Stimulated activated CD4-positive, alpha-beta T cell treated with anti-CD3 and anti-CD28 coated beads, TNF-alpha, amount 100 ng/mL, for 1 hour (primary cell): Measurements from ENCODE around the gene LMF1.
"Not testable (repeated sequence)": the region's sequence is repeated elsewhere in the genome, so short reads cannot be mapped to it uniquely, and the experiment has no call there.

Experiments used
- DNase-seq, 3 donors: peaks; one replicate each; pipeline ENCODE4 v3.0.0-alpha.2; 2020; ENCODE audit warnings: low read depth in 3 of 3, low spot score in 1 of 3

The LMF1 gene

GRCh38 chr16:852451-853185, 118.2 kb downstream of the LMF1 start:
- DNase-seq = no peak

- DNase-seq = no peak
Observed at GRCh38 chr16:851871-852270, 118.9 kb downstream of the LMF1 start.

DNA sequence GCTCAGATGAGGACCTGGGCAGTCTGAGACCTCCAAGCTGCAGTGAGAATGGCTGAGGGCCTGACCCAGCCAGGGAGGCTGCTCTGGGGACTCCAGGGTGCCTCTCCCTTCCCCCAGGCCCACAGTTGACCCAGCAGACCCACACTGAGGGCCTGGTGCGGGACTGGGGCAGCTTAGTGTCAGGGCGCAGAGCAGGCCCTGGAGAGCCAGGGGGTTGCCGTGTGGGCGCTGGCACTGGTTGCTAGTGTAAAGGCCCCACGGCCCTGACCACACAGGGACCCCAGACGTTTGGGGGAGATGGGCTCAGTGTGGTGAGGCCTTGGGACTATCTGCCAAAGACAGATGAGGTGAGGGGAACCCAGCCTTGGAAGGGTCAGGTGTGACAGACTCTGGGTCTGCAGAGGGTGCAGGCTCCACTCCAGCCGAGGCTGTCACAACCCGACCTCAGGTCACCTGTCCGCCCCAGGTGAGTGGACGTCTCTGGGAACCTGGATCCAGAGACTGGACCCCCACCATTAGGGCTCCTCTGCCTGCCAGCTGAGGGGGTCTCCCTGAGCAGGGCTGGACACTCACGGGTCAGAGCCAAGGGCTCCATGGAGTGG, 119.5 kb downstream of the LMF1 start:
- DNase-seq = no peak

GRCh38 chr16:850668-851067, 120.1 kb downstream of the LMF1 start:
- no peak for DNase-seq

- DNase-seq = no peak
Observed at GRCh38 chr16:848510-849253, 122.1 kb downstream of the LMF1 start.

GRCh38 chr16:847681-848445, 122.9 kb downstream of the LMF1 start:
- DNase-seq = no peak

GRCh38 chr16:847151-847550, 123.6 kb downstream of the LMF1 start:
- no peak for DNase-seq

GRCh38 chr16:845351-845745, 125.4 kb downstream of the LMF1 start:
- DNase-seq = no peak

DNA sequence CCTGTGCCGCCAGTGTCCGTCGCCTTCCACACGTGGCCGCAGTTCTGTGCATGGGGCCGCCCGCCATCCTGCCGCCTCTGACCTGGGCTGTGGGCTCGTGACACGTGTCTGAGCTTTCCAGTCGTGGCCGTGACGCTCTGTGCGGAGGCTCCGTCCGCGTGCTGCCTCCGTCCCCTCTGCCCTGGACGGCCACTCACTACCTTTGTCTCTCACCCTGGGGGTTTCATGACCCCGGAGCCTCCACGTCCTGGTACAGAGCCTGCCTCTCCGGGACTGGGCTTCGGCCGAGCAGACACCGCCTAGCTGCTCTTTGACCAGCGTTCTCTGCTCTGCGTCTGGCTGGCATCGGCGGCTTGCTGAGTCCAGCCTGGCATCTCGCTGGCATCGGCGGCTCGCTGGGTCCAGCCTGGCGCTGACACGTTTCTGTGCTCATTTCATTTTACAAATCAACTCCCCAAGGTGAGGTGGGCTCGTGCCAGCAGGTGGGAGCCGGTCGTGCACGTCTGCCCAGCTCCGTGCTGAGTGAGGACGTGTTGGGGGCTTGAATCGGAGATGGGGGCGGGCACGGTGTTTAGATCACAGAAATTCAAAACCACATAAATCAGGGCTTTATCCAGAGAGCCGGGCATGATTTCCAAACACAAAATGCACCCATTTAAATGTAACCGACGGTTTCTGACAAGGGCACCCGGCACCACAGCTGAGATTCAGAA, 126.0 kb downstream of the LMF1 start:
- no peak for DNase-seq

GRCh38 chr16:843771-844170, 127.0 kb downstream of the LMF1 start:
- DNase-seq = no peak

DNA sequence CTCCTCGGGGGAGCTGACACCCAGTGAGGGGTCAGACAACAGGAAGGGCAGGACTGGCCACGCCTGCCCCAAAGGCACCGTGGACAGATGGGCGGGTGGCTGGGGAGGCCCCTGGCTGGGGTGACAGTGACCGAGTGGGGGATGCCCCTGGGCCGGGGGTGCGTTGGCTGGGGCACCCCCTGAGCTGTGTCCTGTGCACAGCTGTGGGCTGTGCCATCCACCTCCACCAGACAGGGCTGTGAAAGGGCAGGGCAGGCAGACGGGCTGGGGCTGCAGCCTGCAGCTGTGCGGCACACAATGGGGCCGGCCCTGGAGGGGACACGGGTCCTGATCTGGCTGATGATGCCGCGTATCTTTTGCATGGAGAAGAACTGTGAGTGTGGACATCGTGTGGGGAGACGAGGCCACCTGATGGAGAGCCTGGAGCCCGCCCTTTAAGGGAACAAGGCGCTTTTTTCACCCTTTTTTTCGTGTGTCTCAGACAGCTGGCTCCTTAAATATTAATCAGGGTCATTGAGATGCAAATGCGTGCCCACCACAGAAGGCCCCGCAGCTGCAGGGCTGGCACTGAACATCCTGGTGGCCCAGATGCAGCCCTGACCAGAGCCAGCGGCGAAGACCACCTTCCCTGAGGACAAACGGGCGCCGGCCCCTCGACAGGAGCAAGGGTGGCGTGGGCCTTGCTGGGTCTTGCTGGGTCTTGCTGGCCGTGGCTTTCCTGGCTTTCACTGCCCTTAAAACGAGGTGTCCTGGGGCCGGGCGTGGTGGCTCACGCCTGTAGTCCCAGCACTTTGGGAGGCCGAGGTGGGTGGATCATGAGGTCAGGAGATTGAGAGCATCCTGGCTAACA, 127.8 kb downstream of the LMF1 start:
- no peak for DNase-seq

- DNase-seq = no peak
Observed at GRCh38 chr16:842061-842476, 128.7 kb downstream of the LMF1 start.

- DNase-seq = no peak
Observed at GRCh38 chr16:841455-842060, 129.2 kb downstream of the LMF1 start.

DNA sequence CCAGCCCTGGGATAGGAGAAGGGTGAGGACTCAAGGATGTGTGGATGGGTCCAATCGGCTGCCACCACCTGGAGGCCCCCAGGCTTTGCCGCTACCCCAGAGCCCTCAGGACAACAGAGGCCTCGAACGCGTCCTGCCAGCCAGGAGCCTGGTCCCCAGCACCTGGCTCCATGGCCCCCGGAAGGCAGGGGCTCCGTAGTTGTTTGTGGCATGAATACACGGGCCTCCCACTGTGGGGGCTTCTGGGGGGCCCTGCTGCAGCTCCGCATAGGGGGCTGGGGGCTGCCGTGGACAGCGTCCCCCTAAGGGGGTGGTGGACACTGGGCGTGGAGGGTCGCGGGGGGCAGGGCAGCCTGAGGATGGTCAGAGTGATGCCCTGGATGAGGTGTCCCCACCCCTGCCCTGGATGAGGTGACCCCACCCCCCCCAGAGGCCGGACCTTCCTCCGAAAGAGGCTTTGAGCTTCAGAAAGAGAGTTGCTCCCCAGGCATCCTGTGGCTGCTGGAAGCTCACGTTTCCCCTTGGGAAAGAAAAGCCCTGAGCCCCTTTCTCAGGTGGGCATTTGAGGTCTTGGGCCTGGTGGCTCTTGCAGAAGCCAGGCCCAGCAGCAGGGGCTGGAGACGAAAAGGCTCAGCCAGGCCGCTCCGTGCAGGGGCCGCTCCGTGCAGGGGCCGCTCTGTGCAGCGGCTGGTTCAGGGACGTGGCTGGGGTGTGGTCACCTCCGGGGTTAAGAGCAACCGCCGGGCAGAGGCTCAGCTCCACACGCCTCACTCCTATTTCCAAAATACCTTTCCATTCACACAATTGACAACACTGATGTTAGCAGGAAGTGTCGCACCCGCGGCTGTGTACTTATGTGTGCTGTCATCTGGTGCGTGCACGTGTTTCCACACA, 130.0 kb downstream of the LMF1 start:
- no peak for DNase-seq

DNA sequence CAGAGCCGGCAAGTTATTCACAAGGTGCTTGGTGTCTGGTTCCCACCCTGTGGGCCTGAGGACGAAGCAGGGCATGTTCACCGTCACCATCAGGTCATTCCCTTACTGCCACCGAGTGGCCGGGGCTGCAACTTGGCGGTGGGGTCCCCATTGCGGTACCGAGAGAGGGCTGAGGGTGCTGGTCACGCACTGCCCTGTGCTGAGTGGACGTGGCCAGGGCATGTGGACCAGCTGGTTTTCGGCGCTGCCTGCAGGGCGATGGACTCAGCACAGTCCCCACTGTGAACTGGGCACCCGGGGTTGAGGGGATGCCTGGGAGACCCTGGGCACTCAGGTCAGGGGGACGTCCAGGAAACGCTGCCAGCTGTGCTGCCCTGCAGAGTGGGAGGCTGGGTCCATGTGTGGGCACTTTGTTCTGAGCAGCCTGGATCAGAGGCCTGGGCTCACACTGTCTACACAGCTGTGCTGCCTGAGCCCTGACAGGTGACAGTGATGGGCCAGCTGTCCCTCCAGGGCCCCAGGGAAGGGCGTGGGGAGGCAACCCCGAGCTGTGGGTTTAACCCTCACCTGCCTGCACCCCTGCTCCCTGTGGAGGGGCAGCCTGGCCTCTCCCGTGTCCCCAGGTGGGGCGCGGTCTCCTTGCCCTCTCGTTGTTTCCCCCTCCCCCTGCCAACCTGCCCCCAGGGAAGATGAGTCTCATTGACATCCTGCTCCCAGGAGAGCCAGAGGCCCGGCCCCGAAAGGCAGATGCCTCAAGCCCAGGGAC, 131.0 kb downstream of the LMF1 start:
- DNase-seq = no peak

- no peak for DNase-seq
Observed at GRCh38 chr16:838741-839140, 132.0 kb downstream of the LMF1 start.

DNA sequence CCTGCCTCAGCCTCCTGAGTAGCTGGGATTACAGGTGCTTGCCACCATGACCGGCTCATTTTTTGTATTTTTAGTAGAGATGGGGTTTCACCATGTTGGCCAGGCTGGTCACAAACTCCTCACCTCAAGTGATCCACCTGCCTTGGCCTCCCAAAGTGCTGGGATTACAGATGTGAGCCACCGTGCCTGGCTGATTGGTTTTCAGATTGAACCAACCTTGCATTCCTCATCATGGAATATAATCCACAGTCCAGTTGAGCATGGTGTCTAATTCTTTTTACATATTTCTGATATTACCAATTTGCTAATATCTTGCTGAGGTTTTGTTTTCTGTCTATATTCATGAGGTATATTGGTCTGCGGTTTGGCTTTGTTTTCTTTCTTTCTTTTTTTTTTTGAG, 134.0 kb downstream of the LMF1 start:
- DNase-seq = not testable (repeated sequence)

GRCh38 chr16:836221-836620, 134.6 kb downstream of the LMF1 start:
- DNase-seq = no peak
